Measurements from ENCODE around the gene ABHD3. TPM values are rescaled to one million over a fixed set of nuclear protein-coding genes. Genes with fewer than 3 reads are reported as not detected.
"Not testable (repeated sequence)": the region's sequence is repeated elsewhere in the genome, so short reads cannot be mapped to it uniquely, and the experiment has no call there.

ABHD3 gene
- total and polyA plus RNA-seq, 5 donors from 2014 or later: 37.7 to 57.1 (median 46.3) TPM

DNA sequence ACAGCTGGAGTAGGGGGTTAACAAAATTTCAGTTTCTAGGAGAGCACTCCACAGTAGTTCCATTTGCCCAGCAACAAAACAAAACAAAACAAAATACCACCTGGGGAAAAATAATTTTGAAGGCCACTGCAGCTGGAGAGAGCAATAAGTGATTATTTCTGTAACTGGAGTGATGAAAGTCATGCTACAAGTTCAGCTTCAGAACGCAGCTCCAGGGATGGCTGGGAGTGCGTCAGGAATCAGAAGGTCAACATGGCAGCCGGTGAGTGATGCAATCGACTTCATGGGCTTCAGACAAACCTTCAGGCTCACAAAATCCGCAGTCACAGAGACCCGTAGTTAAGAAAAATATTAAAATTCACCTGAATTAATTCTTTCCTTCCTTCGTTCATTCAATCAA lies 41.0 kb downstream of the ABHD3 start:
- H3K4me3 Mint-ChIP-seq: no peak overlapping the region
- H3K9me3 ChIP-seq (ENCODE audit: control insufficient read depth in 2 of 2, low read length in 2 of 2): no peaks in the 10 kb centered on the region
- no peaks in the 10 kb centered on the region for H3K9me3 Mint-ChIP-seq
- H3K4me1 Mint-ChIP-seq: peaks cover 0 to 10% (median 5%) of the 10 kb centered on the region in 4 donors
- H3K27me3 ChIP-seq (ENCODE audit: control insufficient read depth, insufficient read depth, low read length): no peaks in the 10 kb centered on the region
- H3K27ac Mint-ChIP-seq: peak overlapping the region in 1 of 3 donors; percentile 54
- DNase-seq: no peak
- no peaks in the 10 kb centered on the region for H3K27me3 Mint-ChIP-seq
- peaks cover 6% of the 10 kb centered on the region for H3K36me3 Mint-ChIP-seq
- ATAC-seq (ENCODE audit: low read depth in 2 of 2): no peak
- no peak overlapping the region for H3K4me3 ChIP-seq (ENCODE audit: low read depth, low read length)
- H3K36me3 ChIP-seq (ENCODE audit: control insufficient read depth, insufficient read depth, low read length): peaks cover 27% of the 10 kb centered on the region
- H3K4me1 ChIP-seq (ENCODE audit: control insufficient read depth, insufficient read depth, low read length, poor library complexity, severe bottlenecking): no peaks in the 10 kb centered on the region
- no peak overlapping the region for H3K27ac ChIP-seq (ENCODE audit: insufficient read depth, low read length, poor library complexity, severe bottlenecking)

DNA sequence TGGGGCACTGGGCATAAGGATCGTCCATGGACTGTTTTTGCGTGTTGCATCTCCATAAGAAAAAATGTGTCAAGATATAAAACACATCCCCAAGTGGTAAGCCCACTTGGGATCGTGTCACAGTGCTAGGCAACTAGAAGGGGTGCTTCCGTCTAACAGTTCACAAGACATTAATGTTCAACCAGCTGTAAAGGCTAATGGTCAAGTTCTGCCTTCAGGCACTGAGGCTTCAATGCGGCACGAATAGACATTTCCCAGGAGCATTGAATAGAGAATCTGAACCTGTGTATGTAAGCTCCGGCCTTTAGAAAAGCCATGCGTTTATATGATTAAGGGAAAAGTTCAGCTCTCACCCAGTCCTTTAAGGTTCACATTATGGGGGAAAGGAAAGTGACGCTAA lies 42.0 kb downstream of the ABHD3 start:
- Histone ChIP-seq H3K4me3 (ENCODE audit: low read depth, low read length) (no peak overlapping the region), H3K27ac (ENCODE audit: insufficient read depth, low read length, poor library complexity, severe bottlenecking) (no peak overlapping the region), H3K4me1 (ENCODE audit: control insufficient read depth, insufficient read depth, low read length, poor library complexity, severe bottlenecking) (no peaks in the 10 kb centered on the region), H3K27me3 (ENCODE audit: control insufficient read depth, insufficient read depth, low read length) (no peaks in the 10 kb centered on the region), H3K36me3 (ENCODE audit: control insufficient read depth, insufficient read depth, low read length) (peaks cover 30% of the 10 kb centered on the region), H3K9me3 (ENCODE audit: control insufficient read depth in 2 of 2, low read length in 2 of 2) (no peaks in the 10 kb centered on the region)
- H3K9me3 Mint-ChIP-seq: no peaks in the 10 kb centered on the region
- H3K4me1 Mint-ChIP-seq: peaks cover 0 to 10% (median 5%) of the 10 kb centered on the region in 4 donors
- H3K27ac Mint-ChIP-seq: no peak overlapping the region
- H3K27me3 Mint-ChIP-seq: no peaks in the 10 kb centered on the region
- no peak overlapping the region for H3K4me3 Mint-ChIP-seq
- H3K36me3 Mint-ChIP-seq: peaks cover 6% of the 10 kb centered on the region
- no peak for ATAC-seq (ENCODE audit: low read depth in 2 of 2)
- DNase-seq: no peak

DNA sequence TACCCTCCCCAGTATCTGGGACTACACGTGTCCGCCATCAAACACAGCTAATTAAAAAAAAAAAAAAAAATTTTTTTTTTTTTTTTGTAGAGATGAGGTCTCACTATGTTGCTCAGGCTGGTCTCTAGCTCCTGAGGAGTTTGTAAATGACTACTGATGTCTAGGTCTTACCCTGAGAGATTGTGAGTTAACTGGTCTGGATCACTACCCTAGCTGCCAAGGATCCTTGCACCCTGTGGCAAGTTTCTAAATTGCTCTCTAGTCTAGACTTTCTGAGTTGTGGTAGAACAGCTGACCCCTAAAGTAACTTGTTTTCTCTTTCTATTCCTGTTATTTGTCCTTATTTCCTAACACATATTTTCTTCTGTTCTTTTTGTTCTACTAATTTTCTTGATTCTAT lies 44.5 kb downstream of the ABHD3 start:
- no peak for ATAC-seq (ENCODE audit: low read depth in 2 of 2)
- H3K27ac Mint-ChIP-seq: peak overlapping the region in 2 of 3 donors; percentile 1 to 37

DNA sequence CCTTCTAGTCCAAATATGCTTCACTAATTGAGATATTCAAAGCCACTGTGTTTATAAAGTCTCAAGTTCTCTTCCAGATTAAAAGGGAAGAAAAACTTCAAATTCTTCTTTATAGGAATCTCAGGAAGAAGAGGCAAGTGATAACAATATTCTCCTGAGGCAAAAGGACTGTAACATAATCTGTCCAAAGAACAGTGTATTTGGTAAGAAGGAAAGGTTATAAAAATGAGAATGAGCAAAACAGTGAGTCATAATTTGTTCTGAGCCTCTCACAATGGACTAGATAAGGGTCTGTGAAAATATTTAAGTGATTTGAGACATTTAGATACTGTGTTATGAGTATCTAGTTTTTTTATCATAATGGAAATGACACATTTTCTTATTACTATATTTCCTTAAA lies 48.2 kb downstream of the ABHD3 start:
- no peaks in the 10 kb centered on the region for H3K9me3 ChIP-seq (ENCODE audit: control insufficient read depth in 2 of 2, low read length in 2 of 2)
- no peak for ATAC-seq (ENCODE audit: low read depth in 2 of 2)

More for the DNA sequence above, 44.5 kb downstream of the ABHD3 start:
- no peak overlapping the region for H3K4me3 Mint-ChIP-seq
- H3K9me3 ChIP-seq (ENCODE audit: control insufficient read depth in 2 of 2, low read length in 2 of 2): no peaks in the 10 kb centered on the region
- no peak overlapping the region for H3K4me3 ChIP-seq (ENCODE audit: low read depth, low read length)
- DNase-seq: no peak
- H3K36me3 ChIP-seq (ENCODE audit: control insufficient read depth, insufficient read depth, low read length): peaks cover 39% of the 10 kb centered on the region
- no peaks in the 10 kb centered on the region for H3K27me3 ChIP-seq (ENCODE audit: control insufficient read depth, insufficient read depth, low read length)
- H3K9me3 Mint-ChIP-seq: no peaks in the 10 kb centered on the region
- H3K27ac ChIP-seq (ENCODE audit: insufficient read depth, low read length, poor library complexity, severe bottlenecking): no peak overlapping the region
- H3K36me3 Mint-ChIP-seq: peaks cover 15% of the 10 kb centered on the region
- no peaks in the 10 kb centered on the region for H3K4me1 ChIP-seq (ENCODE audit: control insufficient read depth, insufficient read depth, low read length, poor library complexity, severe bottlenecking)
- H3K4me1 Mint-ChIP-seq: peaks cover 0 to 5% (median 4%) of the 10 kb centered on the region in 4 donors
- H3K27me3 Mint-ChIP-seq: no peaks in the 10 kb centered on the region

DNA sequence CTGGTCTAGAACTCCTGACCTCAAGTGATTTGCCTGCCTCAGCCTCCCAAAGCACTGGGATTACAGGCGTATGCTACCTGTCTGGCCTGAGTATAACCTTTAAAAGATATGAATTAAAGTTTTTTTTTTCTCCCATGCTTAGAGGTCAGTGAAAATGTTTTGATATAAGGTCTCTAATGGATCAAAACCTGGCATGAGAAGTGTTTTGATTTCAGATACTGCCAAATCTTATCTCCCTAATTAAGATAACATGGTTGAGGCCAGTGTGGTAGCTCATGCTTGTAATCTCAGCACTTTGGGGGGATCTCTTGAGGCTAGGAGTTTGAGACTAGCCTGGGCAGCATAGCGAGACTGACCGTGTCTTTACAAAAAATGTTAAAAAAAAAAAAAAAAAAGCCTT lies 51.2 kb downstream of the ABHD3 start:
- Mint-ChIP-seq H3K27ac (no peak overlapping the region), H3K4me3 (no peak overlapping the region)

More for the DNA sequence above, 48.2 kb downstream of the ABHD3 start:
- H3K9me3 Mint-ChIP-seq: no peaks in the 10 kb centered on the region
- peaks cover 23% of the 10 kb centered on the region for H3K36me3 Mint-ChIP-seq
- no peak overlapping the region for H3K27ac Mint-ChIP-seq
- Histone ChIP-seq H3K4me1 (ENCODE audit: control insufficient read depth, insufficient read depth, low read length, poor library complexity, severe bottlenecking) (no peaks in the 10 kb centered on the region), H3K4me3 (ENCODE audit: low read depth, low read length) (no peak overlapping the region), H3K27me3 (ENCODE audit: control insufficient read depth, insufficient read depth, low read length) (no peaks in the 10 kb centered on the region), H3K27ac (ENCODE audit: insufficient read depth, low read length, poor library complexity, severe bottlenecking) (no peak overlapping the region), H3K36me3 (ENCODE audit: control insufficient read depth, insufficient read depth, low read length) (peaks cover 36% of the 10 kb centered on the region)
- H3K4me1 Mint-ChIP-seq: peaks cover 0 to 8% (median 5%) of the 10 kb centered on the region in 4 donors
- no peak overlapping the region for H3K4me3 Mint-ChIP-seq
- no peak for DNase-seq
- no peaks in the 10 kb centered on the region for H3K27me3 Mint-ChIP-seq

DNA sequence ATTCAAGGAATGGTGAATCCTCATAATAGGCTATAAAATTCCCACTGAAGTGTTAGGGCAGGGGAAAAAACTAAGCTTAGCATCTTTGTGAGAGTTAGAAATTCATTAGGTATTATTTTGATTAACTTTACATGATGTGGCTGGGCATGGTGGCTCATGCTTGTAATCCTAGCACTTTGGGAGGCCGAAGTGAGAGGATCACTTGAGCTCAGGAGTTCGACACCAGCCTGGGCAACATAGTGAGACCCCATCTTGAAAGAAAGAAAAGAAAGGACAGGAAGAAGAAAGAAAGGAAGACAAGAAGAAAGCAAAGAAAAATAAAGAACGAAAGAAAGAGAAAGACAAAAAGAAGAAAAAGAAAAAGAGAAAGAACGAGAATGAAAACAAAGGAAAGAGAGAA lies 52.5 kb downstream of the ABHD3 start:
- ATAC-seq (ENCODE audit: low read depth in 2 of 2) (no peak), DNase-seq (no peak)
- Mint-ChIP-seq H3K27me3 (no peaks in the 10 kb centered on the region), H3K27ac (peak overlapping the region in 1 of 3 donors; percentile 77), H3K4me3 (no peak overlapping the region), H3K4me1 (peaks cover 0 to 4% (median 3%) of the 10 kb centered on the region in 4 donors), H3K36me3 (peaks cover 26% of the 10 kb centered on the region), H3K9me3 (no peaks in the 10 kb centered on the region)
- Histone ChIP-seq H3K36me3 (ENCODE audit: control insufficient read depth, insufficient read depth, low read length) (peaks cover 37% of the 10 kb centered on the region), H3K27ac (ENCODE audit: insufficient read depth, low read length, poor library complexity, severe bottlenecking) (no peak overlapping the region), H3K4me3 (ENCODE audit: low read depth, low read length) (no peak overlapping the region), H3K9me3 (ENCODE audit: control insufficient read depth in 2 of 2, low read length in 2 of 2) (no peaks in the 10 kb centered on the region), H3K4me1 (ENCODE audit: control insufficient read depth, insufficient read depth, low read length, poor library complexity, severe bottlenecking) (no peaks in the 10 kb centered on the region), H3K27me3 (ENCODE audit: control insufficient read depth, insufficient read depth, low read length) (no peaks in the 10 kb centered on the region)

More for the DNA sequence above, 51.2 kb downstream of the ABHD3 start:
- Mint-ChIP-seq H3K36me3 (peaks cover 26% of the 10 kb centered on the region), H3K4me1 (peaks cover 0 to 4% (median 3%) of the 10 kb centered on the region in 4 donors), H3K9me3 (no peaks in the 10 kb centered on the region), H3K27me3 (no peaks in the 10 kb centered on the region)
- Histone ChIP-seq H3K4me1 (ENCODE audit: control insufficient read depth, insufficient read depth, low read length, poor library complexity, severe bottlenecking) (no peaks in the 10 kb centered on the region), H3K36me3 (ENCODE audit: control insufficient read depth, insufficient read depth, low read length) (peaks cover 37% of the 10 kb centered on the region), H3K9me3 (ENCODE audit: control insufficient read depth in 2 of 2, low read length in 2 of 2) (no peaks in the 10 kb centered on the region), H3K27me3 (ENCODE audit: control insufficient read depth, insufficient read depth, low read length) (no peaks in the 10 kb centered on the region), H3K27ac (ENCODE audit: insufficient read depth, low read length, poor library complexity, severe bottlenecking) (no peak overlapping the region), H3K4me3 (ENCODE audit: low read depth, low read length) (no peak overlapping the region)
- DNase-seq (no peak), ATAC-seq (ENCODE audit: low read depth in 2 of 2) (no peak)

DNA sequence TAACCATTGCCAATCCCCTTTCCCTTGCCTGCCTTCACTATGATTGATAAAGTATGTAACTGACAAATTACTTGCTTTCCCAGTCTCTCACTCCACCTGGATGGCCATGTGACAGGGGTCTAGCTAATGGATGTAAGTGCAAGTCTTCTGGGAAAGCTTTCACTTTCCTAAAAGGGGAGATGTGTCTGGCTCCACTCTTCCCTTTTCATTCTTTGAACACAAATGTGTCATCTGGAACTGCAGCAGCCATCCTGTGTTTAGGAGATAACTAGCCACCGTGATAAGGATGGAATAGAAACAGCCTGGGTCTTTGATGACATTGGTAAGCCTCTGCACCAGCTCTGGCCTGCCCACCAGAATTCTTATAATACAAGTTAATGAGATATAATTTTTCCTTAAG lies 54.3 kb downstream of the ABHD3 start:
- H3K4me3 Mint-ChIP-seq: no peak overlapping the region
- H3K36me3 Mint-ChIP-seq: peaks cover 18% of the 10 kb centered on the region
- DNase-seq (no peak), ATAC-seq (ENCODE audit: low read depth in 2 of 2) (no peak)
- no peaks in the 10 kb centered on the region for H3K27me3 ChIP-seq (ENCODE audit: control insufficient read depth, insufficient read depth, low read length)
- H3K27me3 Mint-ChIP-seq: no peaks in the 10 kb centered on the region
- H3K27ac ChIP-seq (ENCODE audit: insufficient read depth, low read length, poor library complexity, severe bottlenecking): no peak overlapping the region
- no peak overlapping the region for H3K27ac Mint-ChIP-seq
- H3K4me1 ChIP-seq (ENCODE audit: control insufficient read depth, insufficient read depth, low read length, poor library complexity, severe bottlenecking): no peaks in the 10 kb centered on the region
- H3K9me3 ChIP-seq (ENCODE audit: control insufficient read depth in 2 of 2, low read length in 2 of 2): no peaks in the 10 kb centered on the region
- no peaks in the 10 kb centered on the region for H3K9me3 Mint-ChIP-seq
- H3K36me3 ChIP-seq (ENCODE audit: control insufficient read depth, insufficient read depth, low read length): peaks cover 27% of the 10 kb centered on the region
- H3K4me1 Mint-ChIP-seq: peaks cover 0 to 4% (median 3%) of the 10 kb centered on the region in 4 donors
- H3K4me3 ChIP-seq (ENCODE audit: low read depth, low read length): no peak overlapping the region

DNA sequence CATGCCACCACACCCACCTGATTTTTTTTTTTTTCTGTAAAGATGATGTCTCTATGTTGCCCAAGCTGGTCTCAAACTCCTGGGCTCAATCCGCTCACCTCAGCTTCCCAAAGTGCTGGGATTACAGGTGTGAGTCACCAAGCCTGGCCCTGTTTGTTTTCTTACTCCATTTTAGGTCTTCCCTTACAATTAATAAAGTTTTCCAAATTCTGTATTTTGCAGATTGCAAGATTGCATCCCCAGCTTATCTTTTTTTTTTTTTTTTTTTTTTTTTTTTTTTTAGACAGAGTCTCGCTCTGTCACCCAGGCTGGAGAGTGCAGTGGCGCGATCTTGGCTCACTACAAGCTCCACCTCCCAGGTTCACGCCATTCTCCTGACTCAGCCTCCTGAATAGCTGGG lies 64.2 kb downstream of the ABHD3 start:
- not testable (repeated sequence) for H3K27ac Mint-ChIP-seq; H3K27me3 ChIP-seq (ENCODE audit: control insufficient read depth, insufficient read depth, low read length); H3K36me3 Mint-ChIP-seq; DNase-seq; ATAC-seq (ENCODE audit: low read depth in 2 of 2); H3K4me1 Mint-ChIP-seq; H3K27ac ChIP-seq (ENCODE audit: insufficient read depth, low read length, poor library complexity, severe bottlenecking); H3K9me3 ChIP-seq (ENCODE audit: control insufficient read depth in 2 of 2, low read length in 2 of 2); H3K4me3 Mint-ChIP-seq; H3K4me1 ChIP-seq (ENCODE audit: control insufficient read depth, insufficient read depth, low read length, poor library complexity, severe bottlenecking); H3K36me3 ChIP-seq (ENCODE audit: control insufficient read depth, insufficient read depth, low read length); H3K9me3 Mint-ChIP-seq; H3K27me3 Mint-ChIP-seq; H3K4me3 ChIP-seq (ENCODE audit: low read depth, low read length)

Measured in CD4-positive, CD25-positive, alpha-beta regulatory T cell (primary cell).